Hepatocyte (in vitro differentiated cells): ENCODE results near the gene FBXO8. TPM values are rescaled to one million over a fixed set of nuclear protein-coding genes. Genes with fewer than 3 reads are reported as not detected.

ENCODE experiments used
- DNase-seq: peaks from one replicate; pipeline ENCODE4 v3.0.0-alpha.2; 2016; ENCODE audit warnings: low spot score
- H2AFZ ChIP-seq: fragments of 200-600 bp; sonication (generic); 2 replicates; pipeline ENCODE4 v1.6.0; 2016; ENCODE audit warnings: antibody characterized with exemption, mild to moderate bottlenecking
- H3K27ac ChIP-seq: fragments of 200-600 bp; sonication (generic); 2 replicates; pipeline ENCODE4 v1.5.1; 2016; ENCODE audit warnings: mild to moderate bottlenecking
- H3K27me3 ChIP-seq: fragments of 200-600 bp; sonication (generic); 2 replicates; pipeline ENCODE4 v1.6.1; 2016
- H3K36me3 ChIP-seq: fragments of 200-600 bp; sonication (generic); replicated peaks from 2 replicates; pipeline ENCODE4 v1.5.1; 2016; ENCODE audit warnings: low read depth; ENCODE audit not compliant: insufficient read depth
- H3K4me1 ChIP-seq: fragments of 200-600 bp; sonication (generic); 2 replicates; pipeline ENCODE4 v1.5.1; 2016; ENCODE audit warnings: mild to moderate bottlenecking, moderate library complexity; ENCODE audit not compliant: insufficient read depth
- H3K4me2 ChIP-seq: fragments of 200-600 bp; sonication (generic); 2 replicates; pipeline ENCODE4 v1.6.0; 2016
- H3K4me3 ChIP-seq: fragments of 200-600 bp; sonication (generic); 2 replicates; pipeline ENCODE4 v1.5.1; 2016; ENCODE audit warnings: mild to moderate bottlenecking
- H3K79me2 ChIP-seq: fragments of 200-600 bp; sonication (generic); 2 replicates; pipeline ENCODE4 v1.6.0; 2017; ENCODE audit warnings: mild to moderate bottlenecking
- H3K9me2 ChIP-seq: fragments of 200-600 bp; sonication (generic); replicated peaks from 2 replicates; pipeline ENCODE4 v1.6.0; 2017; ENCODE audit warnings: mild to moderate bottlenecking; ENCODE audit not compliant: insufficient read depth
- H3K9me3 ChIP-seq: fragments of 200-600 bp; sonication (generic); 2 replicates; pipeline ENCODE4 v1.5.1; 2016; ENCODE audit warnings: low read depth, mild to moderate bottlenecking
- H4K20me1 ChIP-seq: fragments of 200-600 bp; sonication (generic); 2 replicates; pipeline ENCODE4 v1.6.0; 2016; ENCODE audit warnings: mild to moderate bottlenecking; ENCODE audit not compliant: insufficient read depth, poor library complexity, severe bottlenecking
- CTCF ChIP-seq: fragments of 200-600 bp; sonication (generic); IDR thresholded peaks from 2 replicates; pipeline ENCODE4 v1.5.1; 2016; ENCODE audit warnings: antibody characterized with exemption, mild to moderate bottlenecking; ENCODE audit not compliant: poor library complexity
- EZH2 ChIP-seq: fragments of 200-600 bp; sonication (generic); IDR thresholded peaks from 2 replicates; pipeline ENCODE4 v1.6.1; 2016; ENCODE audit warnings: antibody characterized with exemption, mild to moderate bottlenecking, borderline replicate concordance
- EZH2phosphoT487 ChIP-seq: fragments of 200-600 bp; sonication (generic); IDR thresholded peaks from one replicate; pipeline ENCODE4 v1.6.1; 2018; ENCODE audit warnings: antibody characterized with exemption, mild to moderate bottlenecking, low read depth, moderate library complexity; ENCODE audit not compliant: unreplicated experiment, severe bottlenecking
- WGBS: methylation state at CpG from one replicate; pipeline ENCODE4 v1.1.6; 2016; ENCODE audit warnings: low lambda C conversion rate; ENCODE audit errors: missing lambda C conversion rate; 5-methylcytosine and 5-hydroxymethylcytosine counted together
- polyA plus RNA-seq: library from polyadenylated mRNA; unstranded; fragments of >200 nt; fragmentation: Nextera tagmentation; extraction: Ambion mirVana; gene quantifications from 2 replicates; pipeline ENCODE4 v1.2.1, GENCODE V29; 2016
- total RNA-seq: library from RNA; depleted of rRNA; stranded (reverse); fragments of >200 nt; gene quantifications from 2 replicates; pipeline ENCODE4 v1.2.3, GENCODE V29; 2014

The FBXO8 gene
- total and polyA plus RNA-seq, 2 experiments from 2014 or later = 21.3 to 35.7 TPM

GRCh38 chr4:174230148-174230547 is 53.3 kb downstream of the FBXO8 start:
- H3K9me3 ChIP-seq = no peaks in the 10 kb centered on the region
- no peak overlapping the region for H3K4me3 ChIP-seq
- H3K79me2 ChIP-seq = no peaks in the 10 kb centered on the region
- no peaks in the 10 kb centered on the region for H3K9me2 ChIP-seq
- H2AFZ ChIP-seq = no peak overlapping the region
- no peak for DNase-seq
- H3K4me2 ChIP-seq = no peak overlapping the region
- H3K27me3 ChIP-seq = no peaks in the 10 kb centered on the region
- no peaks in the 10 kb centered on the region for H4K20me1 ChIP-seq
- no peak overlapping the region for H3K27ac ChIP-seq
- no peaks in the 10 kb centered on the region for H3K4me1 ChIP-seq
- TF ChIP-seq EZH2 (no peak), CTCF (no peak), EZH2phosphoT487 (no peak)
- no peaks in the 10 kb centered on the region for H3K36me3 ChIP-seq

GRCh38 chr4:174228988-174229387 is 54.5 kb downstream of the FBXO8 start:
- no peaks in the 10 kb centered on the region for H3K4me1 ChIP-seq
- WGBS = 77% methylated on average over 2 of the region's 2 CpGs
- no peak for TF ChIP-seq EZH2
- TF ChIP-seq CTCF = no peak
- no peak for TF ChIP-seq EZH2phosphoT487
- H3K27ac ChIP-seq = no peak overlapping the region
- no peak overlapping the region for H2AFZ ChIP-seq
- no peaks in the 10 kb centered on the region for H3K9me3 ChIP-seq
- H4K20me1 ChIP-seq = no peaks in the 10 kb centered on the region
- H3K36me3 ChIP-seq = no peaks in the 10 kb centered on the region
- no peaks in the 10 kb centered on the region for H3K79me2 ChIP-seq
- no peak overlapping the region for H3K4me3 ChIP-seq
- no peak for DNase-seq
- no peaks in the 10 kb centered on the region for H3K27me3 ChIP-seq
- H3K9me2 ChIP-seq = no peaks in the 10 kb centered on the region
- H3K4me2 ChIP-seq = no peak overlapping the region

GRCh38 chr4:174225349-174226049 is 58.0 kb downstream of the FBXO8 start:
- no peaks in the 10 kb centered on the region for H3K4me1 ChIP-seq
- H3K4me2 ChIP-seq = no peak overlapping the region
- TF ChIP-seq CTCF = no peak
- no peak for TF ChIP-seq EZH2
- no peak for TF ChIP-seq EZH2phosphoT487
- H3K36me3 ChIP-seq = no peaks in the 10 kb centered on the region
- WGBS = 57% methylated on average over 9 of the region's 9 CpGs
- no peak overlapping the region for H3K27ac ChIP-seq
- peaks cover 2% of the 10 kb centered on the region for H3K27me3 ChIP-seq
- no peaks in the 10 kb centered on the region for H3K9me3 ChIP-seq
- no peak overlapping the region for H3K4me3 ChIP-seq
- H4K20me1 ChIP-seq = no peaks in the 10 kb centered on the region
- no peak for DNase-seq
- H3K9me2 ChIP-seq = no peaks in the 10 kb centered on the region
- no peak overlapping the region for H2AFZ ChIP-seq
- H3K79me2 ChIP-seq = no peaks in the 10 kb centered on the region
